Transverse colon (tissue), 4 donors: Measurements from ENCODE around the gene ZNF497. TPM values are rescaled to one million over a fixed set of nuclear protein-coding genes. Genes with fewer than 3 reads are reported as not detected.
"Not testable (repeated sequence)": the region's sequence is repeated elsewhere in the genome, so short reads cannot be mapped to it uniquely, and the experiment has no call there.

ENCODE experiments used
- DNase-seq: peaks from one replicate; pipeline ENCODE4 v3.0.0-alpha.2; 2019
- H3K27ac ChIP-seq, 4 donors: fragments of 200-600 bp; sonication (generic); 2 replicates each; pipeline ENCODE4 v1.5.1; 2016 to 2018; ENCODE audit warnings: inconsistent platforms in 4 of 4
- H3K27me3 ChIP-seq: fragments of 200-600 bp; sonication (generic); 2 replicates; pipeline ENCODE4 v1.5.1; 2017; ENCODE audit warnings: inconsistent platforms
- H3K36me3 ChIP-seq, 4 donors: fragments of 200-600 bp; sonication (generic); 2 replicates each; pipeline ENCODE4 v1.5.1; 2017 to 2019; ENCODE audit warnings: inconsistent platforms in 4 of 4
- H3K4me1 ChIP-seq, 4 donors: fragments of 200-600 bp; sonication (generic); 2 replicates each; pipeline ENCODE4 v1.5.1; 2017 to 2020; ENCODE audit warnings: inconsistent platforms in 4 of 4
- H3K4me3 ChIP-seq, 4 donors: fragments of 200-600 bp; sonication (generic); 1 replicate in 1 of 4; 2 replicates in 3 of 4; pipeline versions ENCODE4 v1.5.1 to v1.6.1; 2017 to 2019; ENCODE audit warnings: inconsistent platforms in 4 of 4
- H3K9me3 ChIP-seq, 2 donors: fragments of 200-600 bp; sonication (generic); 2 replicates each; pipeline ENCODE4 v1.5.1; 2017 to 2019; ENCODE audit warnings: inconsistent platforms in 2 of 2
- EP300 ChIP-seq: sonication (generic); formaldehyde crosslinking; IDR thresholded peaks from one replicate; pipeline ENCODE4 v1.6.1; 2017; ENCODE audit warnings: antibody characterized with exemption, low read depth
- POLR2A ChIP-seq: fragments of 450-650 bp; IDR thresholded peaks from one replicate; pipeline ENCODE4 v1.6.1; 2016; ENCODE audit warnings: antibody characterized with exemption, mild to moderate bottlenecking, moderate library complexity
- POLR2AphosphoS5 ChIP-seq, 3 donors: sonication (generic); formaldehyde crosslinking; IDR thresholded peaks; one replicate each; pipeline ENCODE4 v1.6.1; 2016; ENCODE audit warnings: antibody characterized with exemption in 3 of 3
- WGBS, 2 donors: methylation state at CpG; one replicate each; pipeline ENCODE4 v1.1.5; 2018; ENCODE audit warnings: low coverage in 1 of 2; 5-methylcytosine and 5-hydroxymethylcytosine counted together
- in situ Hi-C, 4 donors: fragments of 200-750 bp; cut with MboI; loops; one replicate each; pipeline versions ENCODE4 v1.15.0 to v1.15.1; 2017; ENCODE audit warnings: low sequenced_read_pairs in 3 of 4, low pct_ligation_motif_present in 1 of 4, low pct_unique_long_range_greater_than_20kb in 1 of 4
- intact Hi-C: fragments of 100-400 bp; cut with DNase I; formaldehyde crosslinking; loops from one replicate; pipeline ENCODE4 v1.15.1; 2023; ENCODE audit warnings: low total_unique reads
- total RNA-seq, 4 donors: library from RNA; depleted of rRNA; stranded (reverse); fragments of >200 nt; gene quantifications; one replicate each; pipeline ENCODE4 v1.1.0, GENCODE V29; 2016
- TF ChIP-seq, protein P1 (sequence below), 5 experiments: fragments of 200-600 bp in 3 of 5; fragments of 450-650 bp in 2 of 5; sonication (generic) in 3 of 5; IDR thresholded peaks; 1 replicate in 2 of 5; 2 replicates in 3 of 5; pipeline ENCODE4 v1.5.1; 2016 to 2017; ENCODE audit warnings: antibody characterized with exemption in 5 of 5, inconsistent platforms in 3 of 5, mild to moderate bottlenecking in 2 of 5, moderate library complexity in 1 of 5

ZNF497 gene
- total RNA-seq, 4 donors from 2014 or later: 1.3 to 19.3 (median 4.2) TPM

DNA sequence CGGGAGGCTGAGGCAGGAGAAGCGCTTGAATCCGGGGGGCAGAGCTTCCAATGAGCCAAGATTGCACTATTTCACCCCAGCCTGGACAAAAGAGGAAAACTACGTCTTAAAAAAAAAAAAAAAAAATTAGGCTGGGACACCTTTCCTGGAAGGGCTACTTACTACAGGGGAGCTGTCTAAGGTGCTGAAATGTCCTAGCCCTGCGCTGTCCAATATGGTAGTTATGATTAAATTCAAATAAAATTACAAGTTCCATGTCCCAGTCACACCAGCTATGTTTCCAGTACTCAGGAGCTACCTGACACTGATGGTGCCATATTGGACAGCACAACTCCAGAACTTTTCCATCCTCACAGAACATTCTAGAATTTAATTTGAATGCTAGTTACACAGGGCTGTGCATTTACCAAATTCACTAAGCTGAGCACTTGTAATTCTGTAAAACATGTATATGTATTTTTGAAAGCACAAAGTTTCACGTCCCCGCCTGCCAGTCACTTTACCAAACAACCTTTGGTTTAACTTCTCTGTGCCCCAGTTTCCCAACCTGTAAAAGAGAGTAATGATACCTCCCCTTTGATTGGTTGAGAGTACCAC lies 45.0 kb downstream of the ZNF497 start:
- 64 to 72% methylated on average over 4 to 7 of the region's 7 CpGs for WGBS, 2 donors
- no peak for DNase-seq
- TF ChIP-seq POLR2AphosphoS5 (IDR thresholded peaks at IDR 0.05) (no peak), POLR2A (no peak), EP300 (no peak)
- TF ChIP-seq, protein P1, sequence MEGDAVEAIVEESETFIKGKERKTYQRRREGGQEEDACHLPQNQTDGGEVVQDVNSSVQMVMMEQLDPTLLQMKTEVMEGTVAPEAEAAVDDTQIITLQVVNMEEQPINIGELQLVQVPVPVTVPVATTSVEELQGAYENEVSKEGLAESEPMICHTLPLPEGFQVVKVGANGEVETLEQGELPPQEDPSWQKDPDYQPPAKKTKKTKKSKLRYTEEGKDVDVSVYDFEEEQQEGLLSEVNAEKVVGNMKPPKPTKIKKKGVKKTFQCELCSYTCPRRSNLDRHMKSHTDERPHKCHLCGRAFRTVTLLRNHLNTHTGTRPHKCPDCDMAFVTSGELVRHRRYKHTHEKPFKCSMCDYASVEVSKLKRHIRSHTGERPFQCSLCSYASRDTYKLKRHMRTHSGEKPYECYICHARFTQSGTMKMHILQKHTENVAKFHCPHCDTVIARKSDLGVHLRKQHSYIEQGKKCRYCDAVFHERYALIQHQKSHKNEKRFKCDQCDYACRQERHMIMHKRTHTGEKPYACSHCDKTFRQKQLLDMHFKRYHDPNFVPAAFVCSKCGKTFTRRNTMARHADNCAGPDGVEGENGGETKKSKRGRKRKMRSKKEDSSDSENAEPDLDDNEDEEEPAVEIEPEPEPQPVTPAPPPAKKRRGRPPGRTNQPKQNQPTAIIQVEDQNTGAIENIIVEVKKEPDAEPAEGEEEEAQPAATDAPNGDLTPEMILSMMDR (IDR thresholded peaks at IDR 0.05): no peak
- intact Hi-C loops (no loop called here), in situ Hi-C loops (no loop called here)
- Histone ChIP-seq H3K36me3 (peaks cover 0 to 14% (median 8%) of the 10 kb centered on the region in 4 donors), H3K4me3 (no peak overlapping the region), H3K27me3 (no peaks in the 10 kb centered on the region), H3K27ac (no peak overlapping the region), H3K9me3 (no peaks in the 10 kb centered on the region), H3K4me1 (no peaks in the 10 kb centered on the region)

DNA sequence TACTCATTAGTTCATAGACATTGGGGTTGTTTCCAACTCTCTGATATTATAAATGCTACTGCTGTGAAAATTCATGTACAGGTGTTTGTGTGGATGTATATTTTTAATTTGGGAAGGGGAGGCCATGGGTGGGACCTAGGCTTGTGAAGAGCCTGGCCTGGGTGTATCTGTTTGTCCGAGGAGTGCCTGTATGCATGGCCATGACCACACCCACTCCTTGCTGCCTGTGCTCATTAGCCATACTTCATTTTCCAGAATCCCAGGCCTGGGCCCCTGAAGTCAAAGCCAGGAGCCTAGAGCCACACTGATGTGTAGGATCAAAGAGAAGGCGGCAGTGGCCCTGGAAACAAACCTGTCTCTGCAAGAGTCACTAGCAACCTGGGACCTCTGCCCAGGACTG lies 47.0 kb downstream of the ZNF497 start:
- intact Hi-C loops: no loop called here

DNA sequence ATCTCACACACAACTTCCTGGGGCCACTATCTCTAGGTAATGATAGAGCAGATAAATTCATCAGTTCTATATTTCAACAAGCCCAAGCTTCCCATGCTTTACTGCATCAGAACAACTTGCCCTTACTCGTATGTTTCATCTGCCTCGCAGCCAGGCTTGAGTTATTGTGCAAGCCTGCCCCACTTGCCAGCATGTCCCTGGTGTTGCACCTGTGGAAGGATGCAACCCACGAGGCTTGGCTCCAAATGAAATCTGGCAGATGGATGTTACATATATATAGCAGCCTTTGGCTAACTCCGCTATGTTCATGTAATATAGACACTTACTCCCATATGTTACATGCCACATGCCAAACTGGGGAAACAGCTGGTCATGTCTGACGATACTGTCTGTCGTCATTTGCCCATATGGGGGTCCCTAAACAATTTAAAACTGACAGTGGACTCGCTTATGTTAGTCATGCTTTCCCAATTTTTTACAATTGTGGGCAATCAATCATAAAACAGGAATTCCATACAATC lies 51.1 kb downstream of the ZNF497 start:
- H3K4me1 ChIP-seq: peaks cover 1 to 4% (median 2%) of the 10 kb centered on the region in 4 donors
- H3K9me3 ChIP-seq: no peaks in the 10 kb centered on the region
- peaks cover 0 to 42% (median 18%) of the 10 kb centered on the region in 4 donors for H3K36me3 ChIP-seq
- in situ Hi-C loops: no loop called here
- no peak for DNase-seq
- no peak overlapping the region for H3K4me3 ChIP-seq
- TF ChIP-seq EP300: no peak
- 92 to 100% methylated on average over 5 to 7 of the region's 7 CpGs for WGBS, 2 donors
- no peak overlapping the region for H3K27ac ChIP-seq
- H3K27me3 ChIP-seq: no peaks in the 10 kb centered on the region
- intact Hi-C loops: no loop called here

More for the DNA sequence above, 47.0 kb downstream of the ZNF497 start:
- Histone ChIP-seq H3K4me1 (no peaks in the 10 kb centered on the region), H3K9me3 (no peaks in the 10 kb centered on the region), H3K36me3 (peaks cover 0 to 27% (median 14%) of the 10 kb centered on the region in 4 donors), H3K27me3 (no peaks in the 10 kb centered on the region), H3K4me3 (no peak overlapping the region), H3K27ac (no peak overlapping the region)
- TF ChIP-seq, protein P1 (IDR thresholded peaks at IDR 0.05): no peak
- no peak for TF ChIP-seq POLR2AphosphoS5 (IDR thresholded peaks at IDR 0.05)
- no peak for TF ChIP-seq POLR2A
- no peak for TF ChIP-seq EP300
- no peak for DNase-seq
- in situ Hi-C loops: no loop called here
- 96% methylated on average over 2 of the region's 2 CpGs; no CpG with 5 or more reads in 1 of the 2 donors for WGBS, 2 donors

DNA sequence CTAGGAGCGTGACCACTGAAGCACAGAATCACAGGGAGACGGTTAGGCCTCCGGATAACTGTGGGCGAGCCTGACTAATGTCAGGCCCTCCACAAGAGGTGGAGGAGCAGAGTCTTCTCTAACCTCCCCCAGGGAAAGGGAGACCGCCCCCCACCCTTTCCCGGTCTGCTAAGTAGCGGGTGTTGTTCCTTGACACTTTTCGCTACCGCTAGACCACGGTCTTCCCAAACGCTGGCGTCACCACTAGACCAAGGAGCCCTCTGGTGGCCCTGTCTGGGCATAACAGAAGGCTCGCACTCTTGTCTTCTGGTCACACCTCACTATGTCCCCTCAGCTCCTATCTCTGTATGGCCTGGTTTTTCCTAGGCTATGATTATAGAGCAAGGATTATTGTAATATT lies 51.9 kb downstream of the ZNF497 start:
- DNase-seq, intact Hi-C loops, in situ Hi-C loops, H3K27me3 ChIP-seq, H3K27ac ChIP-seq, H3K4me3 ChIP-seq, H3K9me3 ChIP-seq: not testable (repeated sequence)
- Histone ChIP-seq H3K4me1 (peaks cover 9 to 11% (median 9%) of the 10 kb centered on the region in 4 donors), H3K36me3 (peaks cover 0 to 42% (median 18%) of the 10 kb centered on the region in 4 donors)
- 61 to 78% methylated on average over 5 to 13 of the region's 13 CpGs for WGBS, 2 donors
- TF ChIP-seq, protein P1 (IDR thresholded peaks at IDR 0.05): peak in 4 of 5 experiments; percentile 15 to 35 (median 27)

DNA sequence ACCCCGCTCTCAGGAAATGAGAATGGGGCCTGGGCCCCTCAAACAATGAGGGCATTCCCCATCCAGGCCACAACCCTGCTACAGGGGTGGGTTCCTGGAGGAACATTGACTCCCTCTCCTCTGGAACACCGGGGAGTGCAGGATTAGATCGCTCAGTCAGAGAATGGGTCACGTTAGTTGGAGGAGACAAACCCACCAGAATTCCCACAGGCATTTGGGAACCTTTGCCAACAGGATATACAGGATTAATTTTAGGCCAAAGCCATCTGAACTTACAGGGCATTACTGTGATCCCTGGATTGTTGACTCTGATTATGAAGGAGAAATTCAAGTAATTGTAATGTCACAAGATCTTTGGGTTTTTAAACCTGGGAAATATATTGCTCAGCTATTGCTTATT lies 54.8 kb downstream of the ZNF497 start:
- H3K4me3 ChIP-seq: no peak overlapping the region
- TF ChIP-seq EP300: no peak
- no peak for TF ChIP-seq POLR2AphosphoS5 (IDR thresholded peaks at IDR 0.05)
- no peak for TF ChIP-seq POLR2A
- TF ChIP-seq, protein P1 (IDR thresholded peaks at IDR 0.05): no peak
- no peak for DNase-seq
- H3K9me3 ChIP-seq: no peaks in the 10 kb centered on the region
- peaks cover 0 to 29% (median 11%) of the 10 kb centered on the region in 4 donors for H3K36me3 ChIP-seq
- in situ Hi-C loops (no loop called here), intact Hi-C loops (no loop called here)
- H3K27ac ChIP-seq: no peak overlapping the region
- WGBS, 2 donors: 79 to 100% methylated on average over 1 to 4 of the region's 4 CpGs
- peaks cover 9 to 17% (median 14%) of the 10 kb centered on the region in 4 donors for H3K4me1 ChIP-seq
- no peaks in the 10 kb centered on the region for H3K27me3 ChIP-seq
